Activated CD8-positive, alpha-beta memory T cell treated with anti-CD3 and anti-CD28 coated beads, Interleukin-2, amount 50 U/mL, for 1 hour (primary cell): ENCODE measurements around the gene KIR3DL1.
"Not testable (repeated sequence)": the region's sequence is repeated elsewhere in the genome, so short reads cannot be mapped to it uniquely, and the experiment has no call there.

Experiments
- DNase-seq: peaks from one replicate; pipeline ENCODE4 v3.0.0-alpha.2; 2020; ENCODE audit errors: extremely low read depth

Gene KIR3DL1

GRCh38 chr19:54814571-54814970 lies 1.7 kb upstream of the KIR3DL1 start:
- not testable (repeated sequence) for DNase-seq

DNA sequence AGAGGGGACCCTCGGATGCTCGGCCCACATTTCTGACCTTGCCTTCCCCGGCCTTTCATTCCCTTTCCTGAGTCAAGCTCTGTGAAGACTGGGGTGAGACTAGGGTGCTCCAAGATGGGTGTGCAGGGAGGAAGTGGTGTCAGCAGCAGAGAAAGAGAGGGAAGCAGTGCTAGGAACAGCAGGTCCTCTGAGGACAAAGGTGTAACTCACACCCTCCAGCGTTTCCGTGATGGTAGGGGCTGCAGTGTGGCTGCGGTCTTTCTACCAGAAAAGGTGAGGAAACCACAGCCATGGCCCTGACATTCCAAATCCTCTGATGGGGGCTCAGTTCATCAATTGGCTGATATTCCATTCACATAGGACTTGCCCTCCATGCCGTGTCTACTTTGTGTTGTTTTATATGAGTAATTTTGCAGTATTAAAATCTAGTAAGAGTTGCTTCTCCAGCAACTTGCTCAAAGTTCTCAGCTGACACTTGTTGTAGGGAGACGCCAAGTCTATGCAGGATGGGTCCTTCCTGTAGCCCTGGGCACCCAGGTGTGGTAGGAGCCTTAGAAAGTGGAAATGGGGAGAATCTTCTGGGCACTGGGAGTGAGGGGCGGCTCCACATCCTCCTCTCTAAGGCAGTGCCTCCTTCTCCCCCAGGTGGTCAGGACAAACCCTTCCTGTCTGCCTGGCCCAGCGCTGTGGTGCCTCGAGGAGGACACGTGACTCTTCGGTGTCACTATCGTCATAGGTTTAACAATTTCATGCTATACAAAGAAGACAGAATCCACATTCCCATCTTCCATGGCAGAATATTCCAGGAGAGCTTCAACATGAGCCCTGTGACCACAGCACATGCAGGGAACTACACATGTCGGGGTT lies 1.6 kb downstream of the KIR3DL1 start:
- no peak for DNase-seq

GRCh38 chr19:54824416-54824815 lies 8.1 kb downstream of the KIR3DL1 start:
- DNase-seq, result not testable (repeated sequence)

DNA sequence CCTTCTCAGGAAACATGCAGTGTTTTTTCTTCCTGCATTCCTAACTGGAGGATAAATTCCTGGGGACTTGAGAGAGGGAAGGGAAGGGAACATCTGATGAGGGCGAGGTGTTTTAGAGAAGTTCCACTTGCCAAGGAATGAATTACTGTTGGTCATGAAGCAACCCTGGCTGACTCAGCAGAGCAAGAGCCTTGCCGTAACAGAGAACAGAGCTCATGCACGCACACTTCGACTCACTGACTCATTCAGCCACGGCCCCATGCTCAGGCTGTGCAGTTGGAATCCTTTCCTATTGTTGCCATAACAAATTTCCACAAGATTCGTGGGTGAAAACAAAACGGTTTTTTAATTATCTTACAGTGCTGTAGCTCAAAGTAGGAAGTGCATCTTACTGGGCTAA lies 9.1 kb downstream of the KIR3DL1 start:
- not testable (repeated sequence) for DNase-seq

GRCh38 chr19:54828064-54828463 lies 11.8 kb downstream of the KIR3DL1 start:
- not testable (repeated sequence) for DNase-seq

- DNase-seq, result not testable (repeated sequence)
Observed at GRCh38 chr19:54832496-54832895, 16.2 kb downstream of the KIR3DL1 start, which contains the start of gene KIR2DS4. KIR2DS4 (plus strand) TSS chr19:54832676.

GRCh38 chr19:54835126-54835525 lies 18.9 kb downstream of the KIR3DL1 start:
- not testable (repeated sequence) for DNase-seq

- DNase-seq, result not testable (repeated sequence)
Observed at GRCh38 chr19:54837522-54837921, 21.3 kb downstream of the KIR3DL1 start.

- DNase-seq, result not testable (repeated sequence)
Observed at GRCh38 chr19:54843171-54843570, 26.9 kb downstream of the KIR3DL1 start.

- DNase-seq, result not testable (repeated sequence)
Observed at GRCh38 chr19:54850061-54850640, 33.9 kb downstream of the KIR3DL1 start, which contains the start of gene KIR3DL2. KIR3DL2 (plus strand) TSS chr19:54850443; CDS start chr19:54850476, 33 bp downstream.

GRCh38 chr19:54850930-54851329 lies 34.7 kb downstream of the KIR3DL1 start:
- no peak for DNase-seq

DNA sequence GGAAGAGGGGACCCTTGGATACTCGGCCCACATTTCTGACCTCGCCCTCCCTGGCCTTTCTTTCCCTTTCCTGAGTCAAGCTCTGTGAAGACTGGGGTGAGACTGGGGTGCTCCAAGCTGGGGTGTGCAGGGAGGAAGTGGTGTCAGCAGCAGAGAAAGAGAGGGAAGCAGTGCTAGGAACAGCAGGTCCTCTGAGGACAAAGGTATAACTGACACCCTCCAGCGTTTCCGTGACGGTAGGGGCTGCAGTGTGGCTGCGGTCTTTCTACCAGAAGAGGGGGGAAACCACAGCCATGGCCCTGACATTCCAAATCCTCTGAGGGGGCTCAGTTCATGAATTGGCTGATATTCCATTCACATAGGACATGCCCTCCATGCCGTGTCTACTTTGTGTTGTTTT lies 35.1 kb downstream of the KIR3DL1 start:
- no peak for DNase-seq

DNA sequence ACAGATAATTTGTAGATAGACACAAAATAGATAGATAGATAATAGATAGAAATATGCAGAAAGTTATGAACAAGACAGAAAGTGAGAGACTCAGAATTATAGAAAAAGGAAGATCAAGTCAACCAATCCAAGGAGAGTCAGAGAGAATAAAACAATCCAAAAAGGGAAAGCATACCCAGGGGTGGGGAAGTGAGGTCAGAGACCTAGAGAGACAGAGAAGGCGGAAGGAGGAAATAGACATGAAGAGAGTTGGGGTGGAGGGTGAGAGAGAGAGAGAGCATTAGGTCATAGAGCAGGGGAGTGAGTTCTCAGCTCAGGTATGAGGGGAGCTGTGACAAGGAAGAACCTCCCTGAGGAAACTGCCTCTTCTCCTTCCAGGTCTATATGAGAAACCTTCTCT lies 39.0 kb downstream of the KIR3DL1 start:
- not testable (repeated sequence) for DNase-seq

GRCh38 chr19:54858476-54858875 lies 42.2 kb downstream of the KIR3DL1 start:
- not testable (repeated sequence) for DNase-seq

DNA sequence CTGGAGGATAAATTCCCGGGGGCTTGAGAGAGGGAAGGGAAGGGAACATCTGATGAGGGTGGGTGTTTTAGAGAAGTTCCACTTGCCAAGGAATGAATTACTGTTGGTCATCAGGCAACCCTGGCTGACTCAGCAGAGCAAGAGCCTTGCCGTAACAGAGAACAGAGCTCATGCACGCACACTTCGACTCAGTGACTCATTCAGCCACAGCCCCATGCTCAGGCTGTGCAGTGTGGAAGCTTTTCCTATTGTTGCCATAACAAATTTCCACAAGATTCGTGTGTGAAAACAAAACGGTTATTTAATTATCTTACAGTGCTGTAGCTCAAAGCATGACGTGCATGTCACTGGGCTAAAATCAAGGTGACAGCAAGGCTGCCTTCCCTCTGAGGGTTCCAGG lies 43.2 kb downstream of the KIR3DL1 start:
- not testable (repeated sequence) for DNase-seq

GRCh38 chr19:54863459-54863858 lies 47.2 kb downstream of the KIR3DL1 start:
- not testable (repeated sequence) for DNase-seq

DNA sequence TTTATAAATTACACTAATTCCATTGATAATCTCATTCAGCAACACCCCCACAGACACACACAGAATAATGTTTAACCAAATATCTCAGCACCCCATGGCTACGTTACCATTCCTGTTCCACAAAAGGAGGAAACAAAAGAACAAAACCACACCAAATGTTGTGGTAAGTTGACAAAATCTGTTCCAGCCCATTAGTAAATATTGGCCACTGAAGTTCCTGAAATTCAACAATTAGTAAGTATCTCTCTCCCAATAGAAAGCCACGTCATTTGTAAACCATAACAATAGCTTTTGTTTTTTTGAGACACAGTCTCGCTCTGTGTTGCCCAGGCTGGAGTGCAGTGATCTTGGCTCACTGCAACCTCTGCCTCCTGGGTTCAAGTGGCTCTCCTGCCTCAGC lies 55.4 kb downstream of the KIR3DL1 start:
- no peak for DNase-seq

DNA sequence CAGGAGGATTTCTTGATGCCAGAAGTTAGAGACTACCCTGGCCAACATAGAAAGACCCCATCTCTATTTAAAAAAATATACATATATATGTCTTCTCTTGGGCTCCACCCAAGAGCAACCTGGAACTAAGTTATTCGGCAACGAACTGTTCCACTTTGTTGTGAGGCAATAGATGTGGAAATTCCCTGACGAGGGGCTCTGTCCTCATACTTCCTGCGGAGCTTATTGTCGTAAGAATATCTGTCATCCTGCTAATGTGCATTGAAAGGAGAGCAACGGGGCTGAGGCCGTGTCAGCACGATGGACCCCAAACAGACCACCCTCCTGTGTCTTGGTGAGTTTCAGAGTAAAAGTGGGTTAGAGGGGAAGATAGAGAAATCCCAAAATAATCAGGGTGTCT lies 57.7 kb downstream of the KIR3DL1 start, which contains the start of gene FCAR:
FCAR (plus strand) TSS at position 246 of the 400 bp plus-strand sequence; CDS start at position 301, 55 bp downstream.
- no peak for DNase-seq

DNA sequence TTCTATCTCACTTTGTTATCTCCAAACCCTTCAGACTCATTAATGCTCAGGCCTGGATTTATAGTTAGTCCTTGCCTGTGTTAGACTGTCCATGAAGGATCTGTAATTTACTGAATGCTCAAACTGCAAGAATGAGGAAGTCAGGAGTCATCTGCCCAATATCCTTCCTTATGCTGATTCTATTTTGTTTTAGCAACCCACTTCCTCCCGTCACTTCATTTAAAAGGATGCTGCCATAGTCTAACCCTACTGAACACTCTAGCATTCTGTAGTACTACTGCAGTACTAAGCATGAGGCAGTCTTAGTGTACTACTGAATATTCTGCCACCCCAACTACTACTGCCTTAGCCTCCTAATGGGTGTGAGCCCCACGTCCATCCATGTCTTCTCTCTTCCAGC lies 59.2 kb downstream of the KIR3DL1 start:
- DNase-seq, result no peak

GRCh38 chr19:54877471-54877870 lies 61.2 kb downstream of the KIR3DL1 start:
- no peak for DNase-seq
